DOHH2 (cell line): Measurements from ENCODE around the gene PLXNA3.

Experiments
- H3F3A ChIP-seq: fragments of 200-600 bp; sonication (generic), shearing (Covaris generic); 2 replicates; pipeline ENCODE4 v1.6.0; 2016; ENCODE audit warnings: antibody characterized with exemption, mild to moderate bottlenecking; ENCODE audit not compliant: control insufficient read depth, insufficient read depth
- H3K27ac ChIP-seq: fragments of 200-600 bp; sonication (generic); 2 replicates; pipeline ENCODE4 v1.5.1; 2014; ENCODE audit warnings: low read depth, mild to moderate bottlenecking, low read length, moderate library complexity
- H3K27me3 ChIP-seq: fragments of 200-600 bp; sonication (generic); 2 replicates; pipeline ENCODE4 v1.6.1; 2014; ENCODE audit warnings: mild to moderate bottlenecking, low read length, mixed read lengths; ENCODE audit not compliant: control insufficient read depth
- H3K36me3 ChIP-seq: fragments of 200-600 bp; sonication (generic); 2 replicates; pipeline ENCODE4 v1.6.1; 2014; ENCODE audit warnings: mild to moderate bottlenecking, low read length, moderate library complexity, mixed read lengths; ENCODE audit not compliant: control insufficient read depth
- H3K4me1 ChIP-seq: fragments of 200-600 bp; sonication (generic); 2 replicates; pipeline ENCODE4 v1.6.1; 2014; ENCODE audit warnings: mild to moderate bottlenecking, low read length, mixed read lengths; ENCODE audit not compliant: control insufficient read depth
- H3K4me2 ChIP-seq: fragments of 200-600 bp; sonication (generic); 2 replicates; pipeline ENCODE4 v1.6.0; 2014; ENCODE audit warnings: mild to moderate bottlenecking, low read length, moderate library complexity
- H3K4me3 ChIP-seq: fragments of 200-600 bp; sonication (generic); 2 replicates; pipeline ENCODE4 v1.5.1; 2014; ENCODE audit warnings: mild to moderate bottlenecking, low read length, mixed read lengths
- H3K79me2 ChIP-seq: fragments of 200-600 bp; sonication (generic); 2 replicates; pipeline ENCODE4 v1.6.1; 2014; ENCODE audit warnings: mild to moderate bottlenecking, low read length, mixed read lengths; ENCODE audit not compliant: control insufficient read depth
- H3K9me2 ChIP-seq: fragments of 200-600 bp; sonication (generic); replicated peaks from 2 replicates; pipeline ENCODE4 v1.6.1; 2014; ENCODE audit warnings: mild to moderate bottlenecking, low read length, mixed read lengths; ENCODE audit not compliant: control insufficient read depth
- H3K9me3 ChIP-seq: fragments of 200-600 bp; sonication (generic); 2 replicates; pipeline ENCODE4 v1.6.1; 2014; ENCODE audit warnings: antibody characterized with exemption, low read length, mixed read lengths; ENCODE audit not compliant: control insufficient read depth, insufficient read depth
- H4K20me1 ChIP-seq: fragments of 200-600 bp; sonication (generic); 2 replicates; pipeline ENCODE4 v1.6.0; 2014; ENCODE audit warnings: low read depth, mild to moderate bottlenecking, antibody characterized with exemption, low read length, moderate library complexity; ENCODE audit not compliant: control insufficient read depth, insufficient read depth
- EZH2phosphoT487 ChIP-seq: fragments of 200-600 bp; sonication (generic); IDR thresholded peaks from 2 replicates; pipeline ENCODE4 v1.6.1; 2017; ENCODE audit warnings: borderline replicate concordance, mild to moderate bottlenecking, antibody characterized with exemption, low read length, moderate library complexity, mixed read lengths
- TF ChIP-seq, protein P1 (sequence below): fragments of 200-600 bp; sonication (generic); IDR thresholded peaks from one replicate; pipeline ENCODE4 v1.5.1; 2014; ENCODE audit warnings: antibody characterized with exemption, mild to moderate bottlenecking, low read depth, low read length; ENCODE audit not compliant: poor library complexity, severe bottlenecking

The PLXNA3 gene

GRCh38 chrX:154468217-154468616 is 10.1 kb downstream of the PLXNA3 start:
- Histone ChIP-seq H3K4me1 (no peaks in the 10 kb centered on the region), H3K36me3 (no peaks in the 10 kb centered on the region; the same call in 1 of the 2 replicates), H3K4me2 (no peak overlapping the region), H3K27me3 (no peaks in the 10 kb centered on the region), H3F3A (no peaks in the 10 kb centered on the region), H3K9me3 (no peaks in the 10 kb centered on the region), H4K20me1 (no peaks in the 10 kb centered on the region), H3K27ac (no peak overlapping the region), H3K4me3 (no peak overlapping the region), H3K9me2 (no peaks in the 10 kb centered on the region), H3K79me2 (no peaks in the 10 kb centered on the region)
- no peak for TF ChIP-seq EZH2phosphoT487
- TF ChIP-seq, protein P1, sequence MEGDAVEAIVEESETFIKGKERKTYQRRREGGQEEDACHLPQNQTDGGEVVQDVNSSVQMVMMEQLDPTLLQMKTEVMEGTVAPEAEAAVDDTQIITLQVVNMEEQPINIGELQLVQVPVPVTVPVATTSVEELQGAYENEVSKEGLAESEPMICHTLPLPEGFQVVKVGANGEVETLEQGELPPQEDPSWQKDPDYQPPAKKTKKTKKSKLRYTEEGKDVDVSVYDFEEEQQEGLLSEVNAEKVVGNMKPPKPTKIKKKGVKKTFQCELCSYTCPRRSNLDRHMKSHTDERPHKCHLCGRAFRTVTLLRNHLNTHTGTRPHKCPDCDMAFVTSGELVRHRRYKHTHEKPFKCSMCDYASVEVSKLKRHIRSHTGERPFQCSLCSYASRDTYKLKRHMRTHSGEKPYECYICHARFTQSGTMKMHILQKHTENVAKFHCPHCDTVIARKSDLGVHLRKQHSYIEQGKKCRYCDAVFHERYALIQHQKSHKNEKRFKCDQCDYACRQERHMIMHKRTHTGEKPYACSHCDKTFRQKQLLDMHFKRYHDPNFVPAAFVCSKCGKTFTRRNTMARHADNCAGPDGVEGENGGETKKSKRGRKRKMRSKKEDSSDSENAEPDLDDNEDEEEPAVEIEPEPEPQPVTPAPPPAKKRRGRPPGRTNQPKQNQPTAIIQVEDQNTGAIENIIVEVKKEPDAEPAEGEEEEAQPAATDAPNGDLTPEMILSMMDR = no peak

DNA sequence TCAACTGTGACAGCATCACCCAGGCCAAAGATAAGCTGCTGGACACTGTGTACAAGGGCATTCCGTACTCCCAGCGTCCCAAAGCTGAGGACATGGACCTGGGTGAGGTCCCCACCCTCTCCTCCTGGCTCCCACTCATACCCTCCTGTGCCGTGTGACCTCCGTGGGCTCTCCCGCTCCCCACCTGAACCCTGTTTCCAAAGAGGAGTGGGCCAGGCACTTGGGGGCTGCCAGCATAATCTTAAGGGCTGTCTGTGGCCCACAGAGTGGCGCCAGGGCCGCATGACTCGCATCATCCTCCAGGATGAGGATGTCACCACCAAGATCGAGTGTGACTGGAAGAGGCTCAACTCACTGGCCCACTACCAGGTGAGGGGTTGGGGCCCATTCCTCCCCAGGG is 11.0 kb downstream of the PLXNA3 start:
- no peaks in the 10 kb centered on the region for H3K79me2 ChIP-seq
- H3K9me3 ChIP-seq = no peaks in the 10 kb centered on the region
- no peaks in the 10 kb centered on the region; the same call in 1 of the 2 replicates for H3K36me3 ChIP-seq
- no peak for TF ChIP-seq EZH2phosphoT487
- TF ChIP-seq, protein P1 = no peak
- no peaks in the 10 kb centered on the region for H4K20me1 ChIP-seq
- no peaks in the 10 kb centered on the region for H3K27me3 ChIP-seq
- H3F3A ChIP-seq = no peaks in the 10 kb centered on the region
- H3K4me3 ChIP-seq = no peak overlapping the region
- no peak overlapping the region for H3K4me2 ChIP-seq
- no peak overlapping the region for H3K27ac ChIP-seq
- no peaks in the 10 kb centered on the region for H3K4me1 ChIP-seq
- no peaks in the 10 kb centered on the region for H3K9me2 ChIP-seq

- TF ChIP-seq EZH2phosphoT487 = no peak
- TF ChIP-seq, protein P1 = no peak
- Histone ChIP-seq H3K27ac (no peak overlapping the region), H4K20me1 (no peaks in the 10 kb centered on the region), H3K4me1 (no peaks in the 10 kb centered on the region), H3K4me2 (no peak overlapping the region), H3K4me3 (no peak overlapping the region), H3K79me2 (no peaks in the 10 kb centered on the region), H3F3A (no peaks in the 10 kb centered on the region), H3K36me3 (no peaks in the 10 kb centered on the region; the same call in 1 of the 2 replicates), H3K9me3 (no peaks in the 10 kb centered on the region), H3K27me3 (no peaks in the 10 kb centered on the region), H3K9me2 (no peaks in the 10 kb centered on the region)
These were observed 11.8 kb downstream of the PLXNA3 start for GRCh38 chrX:154469880-154470279.
